ENCODE measurements around the gene DMRTB1.

DNA sequence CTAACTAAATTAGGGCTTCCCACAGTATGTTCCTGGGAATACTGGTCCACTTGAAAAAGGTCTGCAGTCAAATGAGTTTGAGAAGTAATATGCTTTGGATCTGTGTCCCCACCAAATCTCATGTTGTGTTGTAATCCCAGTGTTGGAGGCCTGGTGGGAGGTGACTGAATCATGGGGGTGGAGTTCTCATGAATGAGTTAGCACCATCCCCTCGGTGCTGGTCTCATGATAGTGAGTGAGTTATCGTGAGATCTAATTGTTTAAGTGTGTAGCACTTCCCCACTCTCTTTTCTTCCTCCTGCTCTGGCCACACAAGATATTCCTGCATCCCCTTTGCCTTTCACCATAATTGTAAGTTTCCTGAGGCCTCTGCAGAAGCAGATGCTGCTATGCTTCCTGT, 16.9 kb upstream of the DMRTB1 start:
- TF ChIP-seq, protein P1, sequence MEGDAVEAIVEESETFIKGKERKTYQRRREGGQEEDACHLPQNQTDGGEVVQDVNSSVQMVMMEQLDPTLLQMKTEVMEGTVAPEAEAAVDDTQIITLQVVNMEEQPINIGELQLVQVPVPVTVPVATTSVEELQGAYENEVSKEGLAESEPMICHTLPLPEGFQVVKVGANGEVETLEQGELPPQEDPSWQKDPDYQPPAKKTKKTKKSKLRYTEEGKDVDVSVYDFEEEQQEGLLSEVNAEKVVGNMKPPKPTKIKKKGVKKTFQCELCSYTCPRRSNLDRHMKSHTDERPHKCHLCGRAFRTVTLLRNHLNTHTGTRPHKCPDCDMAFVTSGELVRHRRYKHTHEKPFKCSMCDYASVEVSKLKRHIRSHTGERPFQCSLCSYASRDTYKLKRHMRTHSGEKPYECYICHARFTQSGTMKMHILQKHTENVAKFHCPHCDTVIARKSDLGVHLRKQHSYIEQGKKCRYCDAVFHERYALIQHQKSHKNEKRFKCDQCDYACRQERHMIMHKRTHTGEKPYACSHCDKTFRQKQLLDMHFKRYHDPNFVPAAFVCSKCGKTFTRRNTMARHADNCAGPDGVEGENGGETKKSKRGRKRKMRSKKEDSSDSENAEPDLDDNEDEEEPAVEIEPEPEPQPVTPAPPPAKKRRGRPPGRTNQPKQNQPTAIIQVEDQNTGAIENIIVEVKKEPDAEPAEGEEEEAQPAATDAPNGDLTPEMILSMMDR (conservative IDR thresholded peaks at IDR 0.05; ENCODE audit: low read depth, low read length): no peak
- TF ChIP-seq EZH2phosphoT487 (IDR thresholded peaks at IDR 0.05; ENCODE audit: borderline replicate concordance, low read length) (no peak), EZH2 (IDR thresholded peaks at IDR 0.05; ENCODE audit: low read length, unreplicated experiment) (no peak)

Measured in PC-3 (cell line).